Right lobe of liver (tissue), 6 donors: Measurements from ENCODE around the gene GPR87. TPM values are rescaled to one million over a fixed set of nuclear protein-coding genes. Genes with fewer than 3 reads are reported as not detected.
A peak's percentile ranks its signal among the peaks of the same experiment; 100 is the strongest.

Experiments used
- ATAC-seq, 4 donors: fragments of 200-7000 bp; cut with Tn5 transposase; one replicate each; pipeline ENCODE4 v1.9.1; 2020; ENCODE audit warnings: mild to moderate bottlenecking in 4 of 4, moderate library complexity in 4 of 4
- DNase-seq, 3 donors: peaks; one replicate each; pipeline ENCODE4 v3.0.0-alpha.2; 2020
- H3K27ac ChIP-seq, 3 donors: fragments of 200-600 bp; one replicate each; pipeline ENCODE4 v1.8.0; 2022
- H3K27me3 ChIP-seq, 2 donors: fragments of 200-600 bp; one replicate each; pipeline ENCODE4 v1.8.0; 2022
- H3K36me3 ChIP-seq, 4 donors: fragments of 200-600 bp; sonication (generic) in 1 of 4; one replicate each; pipeline versions ENCODE4 v1.5.1 to v1.8.0; 2017 to 2022; ENCODE audit warnings: control low read depth in 1 of 4
- H3K4me1 ChIP-seq, 4 donors: fragments of 200-600 bp; sonication (generic) in 1 of 4; one replicate each; pipeline versions ENCODE4 v1.5.1 to v1.8.0; 2017 to 2022; ENCODE audit warnings: control low read depth in 1 of 4
- H3K4me3 ChIP-seq, 3 donors: fragments of 200-600 bp; one replicate each; pipeline ENCODE4 v1.8.0; 2022
- H3K9me3 ChIP-seq, 4 donors: fragments of 200-600 bp; sonication (generic) in 1 of 4; one replicate each; pipeline versions ENCODE4 v1.5.1 to v1.8.0; 2017 to 2022; ENCODE audit warnings: control low read depth in 1 of 4
- CTCF ChIP-seq, 4 donors: fragments of 200-600 bp in 3 of 4; fragments of 450-650 bp in 1 of 4; IDR thresholded peaks; one replicate each; pipeline versions ENCODE4 v1.5.1 to v1.8.0; 2016 to 2022; ENCODE audit warnings: antibody characterized with exemption in 4 of 4, mild to moderate bottlenecking in 2 of 4
- POLR2A ChIP-seq: fragments of 450-650 bp; IDR thresholded peaks from one replicate; pipeline ENCODE4 v1.6.1; 2017; ENCODE audit warnings: antibody characterized with exemption, mild to moderate bottlenecking
- WGBS: methylation state at CpG from one replicate; pipeline ENCODE4 v1.1.6; 2018; ENCODE audit warnings: low coverage, low lambda C conversion rate; ENCODE audit not compliant: insufficient coverage; ENCODE audit errors: missing lambda C conversion rate; 5-methylcytosine and 5-hydroxymethylcytosine counted together
- intact Hi-C, 2 donors: fragments of 100-400 bp; cut with DNase I; formaldehyde crosslinking; loops; one replicate each; pipeline versions ENCODE4 v1.11.2 to v1.14.1; 2022
- total RNA-seq, 6 experiments: library from RNA; depleted of rRNA in 2 of 6; stranded (reverse); fragments of >200 nt in 2 of 6; fragmentation: NEBNext Ultra II Directional in 3 of 6; extraction: Animal tissue kit (Norgen Biotek cat#: 25700) in 3 of 6; gene quantifications; one replicate each; pipeline versions ENCODE4 v1.1.0 to v1.2.4, GENCODE V29; 2016 to 2023
- donor health status: DM: no; HTN: yes; CAD: no.
- donor health status: DM: no; HTN: no; CAD: no.
- donor health status: DM: no; HTN: no; CAD: no.
- donor health status: DM: no; HTN: yes; CAD: no.
- donor health status: DM: no; HTN: yes; CAD: no.

GPR87 gene
- total RNA-seq, 6 experiments from 2014 or later, result not detected

DNA sequence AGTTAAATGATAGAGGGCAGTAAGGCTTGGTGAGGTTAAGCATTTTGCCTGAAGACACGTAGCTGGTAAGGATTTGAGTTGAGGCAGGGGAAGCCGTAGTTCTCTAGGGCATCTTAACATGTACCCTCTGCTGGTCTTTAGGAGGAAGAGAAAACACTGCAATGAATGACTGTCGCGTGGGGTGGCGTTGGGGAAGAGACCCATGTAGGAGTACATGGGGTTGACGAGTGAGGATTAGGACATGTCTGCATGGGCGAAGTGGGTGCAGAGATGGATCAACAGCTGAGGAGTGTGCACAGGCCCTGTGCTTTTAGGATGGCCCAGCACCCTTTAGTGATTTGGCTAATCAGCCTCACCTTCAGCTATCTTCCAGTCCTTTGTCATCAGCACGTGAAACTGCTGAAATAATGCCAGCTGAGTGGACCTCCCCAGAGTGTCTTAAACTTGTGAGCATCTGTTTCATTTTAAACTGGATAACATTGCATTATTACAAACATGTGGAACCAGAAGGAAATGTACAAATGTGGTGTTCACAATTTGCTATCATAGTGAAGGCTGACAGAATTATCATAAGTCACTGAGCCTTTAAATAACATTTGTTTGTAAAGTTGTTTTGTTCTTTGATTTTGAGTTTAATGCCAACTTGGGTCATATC lies 53.6 kb downstream of the GPR87 start:
- ATAC-seq, result no peak
- no peak for DNase-seq
- no peaks in the 10 kb centered on the region for H3K36me3 ChIP-seq
- no peak overlapping the region for H3K4me3 ChIP-seq
- H3K27ac ChIP-seq, result no peak overlapping the region
- H3K4me1 ChIP-seq, result no peaks in the 10 kb centered on the region
- no peaks in the 10 kb centered on the region for H3K27me3 ChIP-seq
- 78% methylated on average over 6 of the region's 8 CpGs for WGBS
- intact Hi-C loops, result no loop called here
- H3K9me3 ChIP-seq, result no peaks in the 10 kb centered on the region
- no peak for TF ChIP-seq POLR2A
- no peak for TF ChIP-seq CTCF (IDR thresholded peaks at IDR 0.05)

- no peaks in the 10 kb centered on the region for H3K4me1 ChIP-seq
- no peak overlapping the region for H3K27ac ChIP-seq
- no peak for ATAC-seq
Measured at GRCh38 chr3:151259664-151260063, 57.0 kb downstream of the GPR87 start.

DNA sequence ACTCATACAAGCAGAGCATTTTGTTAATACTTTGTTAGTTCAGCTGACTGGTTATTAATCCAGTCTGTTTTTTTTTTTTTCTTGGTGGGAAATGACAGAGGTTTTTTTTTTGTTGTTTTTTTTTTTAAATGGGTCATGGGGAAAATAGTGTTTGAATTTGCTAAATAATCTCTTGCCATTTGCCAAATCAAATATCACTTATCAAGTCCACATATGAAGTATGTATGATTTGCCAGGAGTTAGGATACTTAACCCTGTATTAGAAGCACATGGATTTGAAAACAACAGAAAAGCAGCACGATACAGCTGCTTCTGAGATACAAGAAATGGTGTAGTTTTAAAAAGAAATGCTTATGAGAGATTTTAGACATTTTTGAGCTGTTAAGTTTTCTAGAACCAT lies 59.9 kb downstream of the GPR87 start:
- WGBS, result 48% methylated on average over 1 of the region's 1 CpG
- ATAC-seq, result no peak
- TF ChIP-seq POLR2A (no peak), CTCF (IDR thresholded peaks at IDR 0.05) (no peak)
- intact Hi-C loops, result no loop called here
- Histone ChIP-seq H3K4me1 (no peaks in the 10 kb centered on the region), H3K36me3 (no peaks in the 10 kb centered on the region), H3K4me3 (no peak overlapping the region), H3K27ac (no peak overlapping the region), H3K9me3 (no peaks in the 10 kb centered on the region), H3K27me3 (no peaks in the 10 kb centered on the region)
- no peak for DNase-seq

More at GRCh38 chr3:151259664-151260063, 57.0 kb downstream of the GPR87 start:
- no peak for DNase-seq
- Histone ChIP-seq H3K27me3 (no peaks in the 10 kb centered on the region), H3K36me3 (no peaks in the 10 kb centered on the region), H3K9me3 (no peaks in the 10 kb centered on the region), H3K4me3 (no peak overlapping the region)
- TF ChIP-seq POLR2A (no peak), CTCF (IDR thresholded peaks at IDR 0.05) (no peak)
- 46% methylated on average over 3 of the region's 3 CpGs for WGBS
- intact Hi-C loops, result no loop called here

GRCh38 chr3:151248772-151249337 lies 67.8 kb downstream of the GPR87 start:
- no peak for TF ChIP-seq POLR2A
- TF ChIP-seq CTCF (IDR thresholded peaks at IDR 0.05), result no peak
- H3K27ac ChIP-seq, result no peak overlapping the region
- intact Hi-C loops, result no loop called here
- H3K4me1 ChIP-seq, result no peaks in the 10 kb centered on the region
- 24% methylated on average over 3 of the region's 3 CpGs for WGBS
- H3K27me3 ChIP-seq, result no peaks in the 10 kb centered on the region
- H3K36me3 ChIP-seq, result no peaks in the 10 kb centered on the region
- DNase-seq (no peak), ATAC-seq (peak in 1 of 4 donors; percentile 18)
- no peaks in the 10 kb centered on the region for H3K9me3 ChIP-seq
- no peak overlapping the region for H3K4me3 ChIP-seq

Other genes with a start within 250 kb of the GPR87 start
- gene MED12L, start 231.2 kb downstream of the GPR87 start, total RNA-seq, result under 1 TPM; 0.04 to 0.64 (median 0.40) TPM
- under 1 TPM in 4 of 6 experiments, not detected in 2; 0.22 to 0.99 (median 0.27) TPM for gene GPR171, start 113.6 kb downstream of the GPR87 start, total RNA-seq
- under 1 TPM in 3 of 6 experiments, not detected in 3; 0.12 to 0.18 (median 0.12) TPM for gene P2RY14, start 38.3 kb downstream of the GPR87 start, total RNA-seq
- gene P2RY13, start 12.7 kb upstream of the GPR87 start, total RNA-seq, result 1 to 10 TPM in 5 of 6 experiments, under 1 TPM in 1; 0.95 to 4.8 (median 1.9) TPM
- 1 to 10 TPM in 5 of 6 experiments, under 1 TPM in 1; 0.42 to 1.8 (median 1.2) TPM for gene P2RY12, start 67.9 kb upstream of the GPR87 start, total RNA-seq
- gene IGSF10, start 144.2 kb upstream of the GPR87 start, total RNA-seq, result under 1 TPM; 0.06 to 0.35 (median 0.17) TPM